NOMO-1 (cell line): Measurements from ENCODE around the gene MATK.
A peak's percentile ranks its signal among the peaks of the same experiment; 100 is the strongest.
"Not testable (repeated sequence)": the region's sequence is repeated elsewhere in the genome, so short reads cannot be mapped to it uniquely, and the experiment has no call there.

Experiments used
- DNase-seq, 2 experiments: peaks; one replicate each; lab custom pipeline; 2025; ENCODE audit not compliant: unreplicated experiment in 2 of 2; lab: John Stamatoyannopoulos, UW

The MATK gene

GRCh38 chr19:3773814-3774515, 12.2 kb downstream of the MATK start:
- DNase-seq, result no peak

- no peak for DNase-seq
Observed at GRCh38 chr19:3771906-3772455, 14.2 kb downstream of the MATK start, which contains the start of gene RAX2. Gene RAX2 (minus strand): TSS chr19:3772228. CDS start chr19:3771742, 486 bp downstream.

- no peak for DNase-seq
Observed at GRCh38 chr19:3771000-3771905, 14.9 kb downstream of the MATK start.

- no peak for DNase-seq
Observed at GRCh38 chr19:3770136-3770999, 15.8 kb downstream of the MATK start.

GRCh38 chr19:3769494-3769893, 16.7 kb downstream of the MATK start:
- no peak for DNase-seq

- DNase-seq, result no peak
Observed at GRCh38 chr19:3768748-3769099, 17.5 kb downstream of the MATK start.

GRCh38 chr19:3768015-3768747, 18.0 kb downstream of the MATK start:
- no peak for DNase-seq

GRCh38 chr19:3767050-3767449, 19.1 kb downstream of the MATK start:
- no peak for DNase-seq

GRCh38 chr19:3766520-3766919, 19.7 kb downstream of the MATK start:
- DNase-seq, result no peak

- DNase-seq, result not testable (repeated sequence)
Observed at GRCh38 chr19:3765757-3766156, 20.4 kb downstream of the MATK start.

- no peak for DNase-seq
Observed at GRCh38 chr19:3765121-3765520, 21.1 kb downstream of the MATK start.

GRCh38 chr19:3762501-3763459, 23.4 kb downstream of the MATK start, which contains the start of gene MRPL54:
Gene MRPL54 (plus strand): TSS chr19:3762682. CDS start chr19:3762701, 19 bp downstream.
- DNase-seq, result peak; percentile 98 to 99

GRCh38 chr19:3762130-3762473, 24.1 kb downstream of the MATK start:
- no peak for DNase-seq

GRCh38 chr19:3761382-3762129, 24.6 kb downstream of the MATK start, which contains the start of gene APBA3:
Gene APBA3 (minus strand): TSS chr19:3761692. CDS start chr19:3760264, 1,428 bp downstream.
- DNase-seq, result peak; percentile 67 to 70

GRCh38 chr19:3760871-3761361, 25.3 kb downstream of the MATK start:
- DNase-seq, result no peak

GRCh38 chr19:3759482-3760254, 26.5 kb downstream of the MATK start:
- no peak for DNase-seq

GRCh38 chr19:3758297-3758696, 27.9 kb downstream of the MATK start:
- DNase-seq, result not testable (repeated sequence)
